Mesothelial cell of epicardium (in vitro differentiated cells): Measurements from ENCODE around the gene CRACDL. TPM values are rescaled to one million over a fixed set of nuclear protein-coding genes. Genes with fewer than 3 reads are reported as not detected.

Experiments used
- DNase-seq, 2 experiments: peaks; one replicate each; pipeline ENCODE4 v3.0.0; 2021; ENCODE audit warnings: low spot score in 2 of 2; ENCODE audit not compliant: unreplicated experiment in 2 of 2
- H3K27ac Mint-ChIP-seq: 2 replicates; pipeline ENCODE4 v1.8.0; 2021; ENCODE audit warnings: mixed read lengths
- H3K27me3 Mint-ChIP-seq: 2 replicates; pipeline ENCODE4 v1.8.0; 2021; ENCODE audit warnings: low read depth, mixed read lengths
- H3K36me3 Mint-ChIP-seq: 2 replicates; pipeline ENCODE4 v1.8.0; 2021; ENCODE audit warnings: mixed read lengths
- H3K4me1 Mint-ChIP-seq: 2 replicates; pipeline ENCODE4 v1.8.0; 2021; ENCODE audit warnings: mixed read lengths
- H3K4me3 Mint-ChIP-seq: 2 replicates; pipeline ENCODE4 v1.8.0; 2021; ENCODE audit warnings: mild to moderate bottlenecking, moderate library complexity, mixed read lengths
- H3K9me3 Mint-ChIP-seq: 2 replicates; pipeline ENCODE4 v1.8.0; 2021; ENCODE audit warnings: mixed read lengths
- total RNA-seq: library from RNA; stranded (reverse); gene quantifications from 3 replicates; pipeline ENCODE4 v1.2.1, GENCODE V29; 2021
- TF ChIP-seq, protein P1 (sequence below): fragments of 200-600 bp; sonication (generic); IDR thresholded peaks from one replicate; pipeline ENCODE4 v1.5.0; 2021; ENCODE audit warnings: antibody characterized with exemption; ENCODE audit not compliant: unreplicated experiment

CRACDL gene
- total RNA-seq, 1 donor from 2014 or later, result 1.7 TPM

DNA sequence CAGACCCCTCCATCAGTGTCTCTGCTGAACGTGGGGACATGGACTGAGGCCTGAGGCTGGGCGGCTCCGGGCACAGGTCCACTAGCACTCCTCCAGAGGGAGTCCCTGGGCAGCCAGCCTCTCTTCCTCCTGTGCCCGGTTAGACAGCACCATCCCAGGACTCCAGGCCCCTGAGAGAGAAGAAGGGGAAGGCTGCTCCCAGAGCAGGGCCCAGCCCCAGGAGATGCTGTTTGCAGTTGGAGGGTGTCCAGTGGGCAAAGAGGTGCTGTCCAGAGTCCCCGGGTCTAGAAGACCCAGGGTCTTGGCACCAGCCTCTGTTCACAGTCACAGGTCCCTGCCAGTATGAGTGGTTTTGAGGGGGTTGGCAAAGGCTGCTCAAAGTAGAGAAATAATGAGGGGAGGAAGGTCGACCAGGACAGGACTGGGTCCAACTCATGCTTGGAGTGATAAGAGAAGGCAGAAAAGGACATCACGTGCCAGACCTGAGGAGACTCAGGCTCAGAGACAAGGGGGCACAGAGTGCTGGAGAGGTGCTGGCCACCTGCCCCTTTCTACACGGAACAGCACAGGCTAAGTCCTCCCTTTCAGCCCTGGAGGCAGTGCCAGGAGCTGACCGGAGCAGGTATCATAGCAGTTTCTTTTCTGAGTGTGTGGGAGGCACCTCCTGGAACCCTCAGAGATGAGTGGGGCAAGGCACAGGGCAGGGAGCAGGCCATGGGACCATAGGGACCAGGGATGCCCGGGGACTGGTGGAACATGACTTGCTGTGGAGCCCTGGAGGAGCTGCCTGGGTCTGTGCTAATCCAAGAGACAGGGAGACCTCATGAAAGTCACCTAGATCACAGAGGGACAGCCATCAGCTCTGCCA lies 21.1 kb downstream of the CRACDL start:
- TF ChIP-seq, protein P1, sequence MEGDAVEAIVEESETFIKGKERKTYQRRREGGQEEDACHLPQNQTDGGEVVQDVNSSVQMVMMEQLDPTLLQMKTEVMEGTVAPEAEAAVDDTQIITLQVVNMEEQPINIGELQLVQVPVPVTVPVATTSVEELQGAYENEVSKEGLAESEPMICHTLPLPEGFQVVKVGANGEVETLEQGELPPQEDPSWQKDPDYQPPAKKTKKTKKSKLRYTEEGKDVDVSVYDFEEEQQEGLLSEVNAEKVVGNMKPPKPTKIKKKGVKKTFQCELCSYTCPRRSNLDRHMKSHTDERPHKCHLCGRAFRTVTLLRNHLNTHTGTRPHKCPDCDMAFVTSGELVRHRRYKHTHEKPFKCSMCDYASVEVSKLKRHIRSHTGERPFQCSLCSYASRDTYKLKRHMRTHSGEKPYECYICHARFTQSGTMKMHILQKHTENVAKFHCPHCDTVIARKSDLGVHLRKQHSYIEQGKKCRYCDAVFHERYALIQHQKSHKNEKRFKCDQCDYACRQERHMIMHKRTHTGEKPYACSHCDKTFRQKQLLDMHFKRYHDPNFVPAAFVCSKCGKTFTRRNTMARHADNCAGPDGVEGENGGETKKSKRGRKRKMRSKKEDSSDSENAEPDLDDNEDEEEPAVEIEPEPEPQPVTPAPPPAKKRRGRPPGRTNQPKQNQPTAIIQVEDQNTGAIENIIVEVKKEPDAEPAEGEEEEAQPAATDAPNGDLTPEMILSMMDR, result no peak
- no peak overlapping the region for H3K27ac Mint-ChIP-seq
- H3K9me3 Mint-ChIP-seq, result peaks cover 3% of the 10 kb centered on the region
- peaks cover 25% of the 10 kb centered on the region for H3K27me3 Mint-ChIP-seq
- no peak overlapping the region for H3K4me3 Mint-ChIP-seq
- no peak for DNase-seq
- no peaks in the 10 kb centered on the region for H3K36me3 Mint-ChIP-seq
- peaks cover 3% of the 10 kb centered on the region for H3K4me1 Mint-ChIP-seq

DNA sequence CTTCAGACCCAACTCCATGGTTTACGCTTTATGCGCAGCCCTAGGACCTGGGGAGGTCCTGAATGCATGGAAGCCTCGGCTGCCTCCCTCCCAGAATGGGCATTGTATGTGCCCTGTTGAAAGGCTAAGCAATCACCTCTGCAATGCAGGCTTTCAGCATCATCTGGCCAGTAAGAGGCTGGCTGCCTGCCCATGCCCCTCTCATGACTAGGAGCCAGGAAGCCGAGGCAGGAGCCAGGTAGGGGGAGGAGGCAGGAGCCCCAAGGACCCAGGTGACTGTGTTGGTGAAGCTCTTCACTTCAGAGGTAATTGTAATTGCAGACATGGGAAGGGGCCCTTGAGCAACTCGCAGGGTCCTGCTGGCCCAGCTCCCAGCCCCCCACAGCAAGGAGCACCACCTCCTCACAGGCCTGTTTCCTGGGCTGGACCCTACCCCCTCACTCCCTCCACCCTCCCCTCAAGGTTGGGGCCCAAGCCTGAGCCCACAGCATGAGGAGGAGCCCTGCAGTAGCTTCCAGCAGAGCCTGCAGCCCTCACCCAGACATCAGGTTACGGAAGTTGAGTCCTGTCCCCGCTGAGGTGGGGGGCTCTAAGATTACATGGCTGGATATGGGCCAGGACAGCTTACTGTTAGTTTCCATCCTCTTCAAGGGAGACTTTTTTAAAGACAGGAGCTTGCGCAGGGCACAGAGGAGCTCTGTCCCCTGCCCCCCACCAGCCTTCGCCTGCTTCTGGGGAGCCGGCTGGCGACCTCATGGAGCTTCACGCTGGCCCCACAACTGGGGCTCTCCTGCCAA lies 21.9 kb downstream of the CRACDL start:
- Mint-ChIP-seq H3K27me3 (peaks cover 25% of the 10 kb centered on the region), H3K36me3 (no peaks in the 10 kb centered on the region), H3K4me3 (no peak overlapping the region), H3K27ac (no peak overlapping the region), H3K9me3 (peaks cover 3% of the 10 kb centered on the region), H3K4me1 (peaks cover 11% of the 10 kb centered on the region)
- DNase-seq, result no peak
- TF ChIP-seq, protein P1, result no peak

DNA sequence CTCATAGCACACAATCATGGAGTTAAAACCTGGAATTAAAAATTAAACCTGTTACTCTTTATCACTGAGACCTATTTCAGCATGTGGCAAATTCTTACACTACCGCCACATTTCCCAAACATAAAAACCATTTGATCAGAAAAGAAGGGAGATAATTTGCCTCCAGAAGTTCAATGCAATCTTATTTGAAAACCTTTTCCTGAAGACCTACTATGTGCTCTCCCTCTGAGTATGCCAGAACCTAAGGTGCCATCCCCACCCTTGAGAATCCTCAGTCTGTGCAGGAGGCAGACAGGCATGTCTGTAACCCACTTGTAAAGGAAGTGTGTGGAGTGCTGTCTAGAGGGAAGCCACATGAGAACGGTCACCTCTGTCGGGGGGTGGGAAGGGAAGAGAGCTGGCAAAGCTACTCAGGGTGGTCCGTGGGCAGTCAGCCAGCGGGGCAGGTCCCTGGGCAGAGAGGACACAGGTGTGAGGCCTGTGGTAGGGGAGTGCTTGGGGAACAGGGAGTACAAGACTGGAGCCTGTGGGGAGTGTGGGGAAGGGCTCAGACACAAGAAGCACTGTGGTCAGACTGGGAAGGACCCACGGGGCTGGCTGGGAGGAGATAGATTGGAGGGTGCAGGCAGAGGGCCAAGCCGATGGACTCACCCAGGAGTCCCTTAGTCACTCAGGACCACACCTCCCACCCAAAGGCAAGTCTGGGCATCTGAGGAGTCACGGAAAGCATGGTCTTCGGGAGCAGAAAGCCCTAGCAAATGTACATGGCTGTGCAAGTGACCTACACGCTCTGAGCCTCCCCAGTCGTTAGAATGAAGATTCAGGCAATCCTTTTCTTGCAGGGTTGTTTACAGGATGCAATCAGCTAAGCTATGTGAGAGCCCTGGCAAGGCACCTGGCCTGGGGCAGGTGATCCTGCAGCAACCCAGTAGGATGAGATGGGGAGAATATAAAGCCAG lies 22.8 kb downstream of the CRACDL start:
- H3K27me3 Mint-ChIP-seq, result peaks cover 20% of the 10 kb centered on the region
- no peak overlapping the region for H3K4me3 Mint-ChIP-seq
- peaks cover 20% of the 10 kb centered on the region for H3K4me1 Mint-ChIP-seq
- H3K27ac Mint-ChIP-seq, result no peak overlapping the region
- H3K9me3 Mint-ChIP-seq, result no peaks in the 10 kb centered on the region
- no peaks in the 10 kb centered on the region for H3K36me3 Mint-ChIP-seq
- TF ChIP-seq, protein P1, result no peak
- DNase-seq, result no peak

DNA sequence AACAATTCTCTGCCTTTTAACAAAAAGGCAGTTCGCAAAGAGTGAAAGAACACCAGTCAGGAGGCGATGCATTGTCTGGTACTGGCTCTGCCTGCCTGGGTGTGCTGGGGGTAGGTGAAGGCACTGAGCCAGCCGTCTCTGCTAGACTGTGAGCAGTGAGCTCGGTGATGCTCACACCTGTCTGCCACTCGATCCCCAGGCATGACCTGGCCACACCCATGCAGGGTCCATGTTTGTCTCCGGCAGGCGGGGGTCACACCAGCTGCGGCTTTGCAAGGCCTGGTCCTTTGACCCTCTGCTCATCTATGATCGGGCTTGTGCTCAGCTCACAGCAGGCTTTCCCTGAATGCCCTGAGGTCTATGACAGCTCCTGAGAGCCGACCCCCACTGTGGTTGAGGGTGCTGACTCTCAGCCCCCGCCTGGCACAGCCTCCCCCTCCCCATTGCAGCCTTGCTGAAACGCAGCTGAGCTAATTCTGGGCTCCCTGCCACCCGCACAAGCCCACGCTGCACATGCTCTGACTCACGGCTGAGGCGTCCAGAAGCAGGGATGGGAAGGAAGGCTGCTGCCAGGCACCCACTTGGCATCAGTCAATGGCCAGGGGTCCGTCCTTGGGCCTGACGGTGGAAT lies 23.7 kb downstream of the CRACDL start:
- H3K4me3 Mint-ChIP-seq, result no peak overlapping the region

More for the DNA sequence above, 23.7 kb downstream of the CRACDL start:
- TF ChIP-seq, protein P1, result no peak
- Mint-ChIP-seq H3K27ac (no peak overlapping the region), H3K27me3 (peaks cover 24% of the 10 kb centered on the region), H3K36me3 (no peaks in the 10 kb centered on the region), H3K4me1 (peaks cover 22% of the 10 kb centered on the region), H3K9me3 (no peaks in the 10 kb centered on the region)
- DNase-seq, result no peak
